DMS79 treated with DMSO at 0.1 percent for 48 hours (cell line): ENCODE data around the gene CAMK4.

Experiments used
- DNase-seq: peaks from one replicate; lab custom pipeline; 2025; lab: John Stamatoyannopoulos, UW

Gene CAMK4

GRCh38 chr5:111425205-111425604 lies 201.0 kb downstream of the CAMK4 start:
- DNase-seq: no peak

GRCh38 chr5:111427762-111428161 lies 203.6 kb downstream of the CAMK4 start:
- DNase-seq: no peak

GRCh38 chr5:111432883-111433536 lies 208.8 kb downstream of the CAMK4 start:
- DNase-seq: no peak

GRCh38 chr5:111434800-111435199 lies 210.6 kb downstream of the CAMK4 start:
- DNase-seq: no peak

GRCh38 chr5:111439473-111440075 lies 215.4 kb downstream of the CAMK4 start:
- DNase-seq: no peak

- no peak for DNase-seq
These were observed 222.9 kb downstream of the CAMK4 start for GRCh38 chr5:111447099-111447498.

GRCh38 chr5:111447822-111448221 lies 223.6 kb downstream of the CAMK4 start:
- peak; percentile 86 for DNase-seq

GRCh38 chr5:111453295-111453694 lies 229.1 kb downstream of the CAMK4 start:
- DNase-seq: peak; percentile 12

GRCh38 chr5:111453747-111454146 lies 229.6 kb downstream of the CAMK4 start:
- DNase-seq: no peak

GRCh38 chr5:111454198-111454622 lies 230.0 kb downstream of the CAMK4 start:
- DNase-seq: peak; percentile 89

GRCh38 chr5:111454776-111455175 lies 230.6 kb downstream of the CAMK4 start:
- peak; percentile 62 for DNase-seq

GRCh38 chr5:111461255-111461671 lies 237.1 kb downstream of the CAMK4 start:
- DNase-seq: peak; percentile 16

GRCh38 chr5:111461934-111462333 lies 237.8 kb downstream of the CAMK4 start:
- DNase-seq: no peak

- DNase-seq: peak; percentile 49
These were observed 239.1 kb downstream of the CAMK4 start for GRCh38 chr5:111463311-111463710.

GRCh38 chr5:111469293-111469896 lies 245.2 kb downstream of the CAMK4 start:
- DNase-seq: no peak

GRCh38 chr5:111469903-111470302 lies 245.7 kb downstream of the CAMK4 start:
- DNase-seq: no peak

- DNase-seq: no peak
These were observed 247.9 kb downstream of the CAMK4 start for GRCh38 chr5:111472096-111472495.

GRCh38 chr5:111472579-111472978 lies 248.4 kb downstream of the CAMK4 start:
- no peak for DNase-seq

GRCh38 chr5:111478266-111478665 lies 254.1 kb downstream of the CAMK4 start:
- DNase-seq: no peak

- DNase-seq: no peak
These were observed 254.7 kb downstream of the CAMK4 start for GRCh38 chr5:111478898-111479297.

GRCh38 chr5:111480346-111480745 lies 256.2 kb downstream of the CAMK4 start:
- DNase-seq: no peak

GRCh38 chr5:111486055-111486454 lies 261.9 kb downstream of the CAMK4 start:
- DNase-seq: no peak

GRCh38 chr5:111486926-111487325 lies 262.7 kb downstream of the CAMK4 start:
- no peak for DNase-seq
